RWPE2 (cell line): ENCODE results near the gene DDIT4L.
"Not testable (repeated sequence)": the region's sequence is repeated elsewhere in the genome, so short reads cannot be mapped to it uniquely, and the experiment has no call there.

Experiments used
- ATAC-seq: fragments of 200-7000 bp; cut with Tn5 transposase; 3 replicates; pipeline ENCODE4 v1.9.1; 2021; ENCODE audit warnings: low read depth
- DNase-seq: peaks from one replicate; pipeline ENCODE4 v3.0.0-alpha.2; 2020; ENCODE audit warnings: low spot score
- H3K27ac ChIP-seq: fragments of 450-650 bp; 2 replicates; pipeline ENCODE4 v1.5.1; 2017; ENCODE audit warnings: mild to moderate bottlenecking; ENCODE audit not compliant: poor library complexity, severe bottlenecking
- H3K27me3 ChIP-seq: fragments of 250-450 bp; sonication (Bioruptor Pico); 2 replicates; pipeline ENCODE4 v1.5.1; 2021; ENCODE audit warnings: mild to moderate bottlenecking, moderate library complexity; ENCODE audit not compliant: insufficient read depth, poor library complexity, severe bottlenecking
- H3K36me3 ChIP-seq: fragments of 250-450 bp; sonication (Bioruptor Pico); 2 replicates; pipeline ENCODE4 v1.5.1; 2020; ENCODE audit warnings: low read depth, mild to moderate bottlenecking, moderate library complexity
- H3K4me1 ChIP-seq: fragments of 250-450 bp; sonication (Bioruptor Pico); 2 replicates; pipeline ENCODE4 v1.5.1; 2021; ENCODE audit warnings: mild to moderate bottlenecking, moderate library complexity; ENCODE audit not compliant: insufficient read depth, poor library complexity, severe bottlenecking
- H3K4me3 ChIP-seq: fragments of 250-450 bp; sonication (Bioruptor Pico); 2 replicates; pipeline ENCODE4 v1.5.1; 2021; ENCODE audit warnings: mild to moderate bottlenecking, moderate library complexity; ENCODE audit not compliant: severe bottlenecking
- H3K9me3 ChIP-seq: fragments of 250-450 bp; sonication (Bioruptor Pico); 2 replicates; pipeline ENCODE4 v1.5.1; 2021; ENCODE audit warnings: mild to moderate bottlenecking, moderate library complexity; ENCODE audit not compliant: severe bottlenecking
- TF ChIP-seq, protein P1 (sequence below): fragments of 450-650 bp; IDR thresholded peaks from one replicate; pipeline ENCODE4 v1.5.1; 2017; ENCODE audit warnings: mild to moderate bottlenecking, moderate library complexity; ENCODE audit not compliant: poor library complexity, severe bottlenecking

Gene DDIT4L

DNA sequence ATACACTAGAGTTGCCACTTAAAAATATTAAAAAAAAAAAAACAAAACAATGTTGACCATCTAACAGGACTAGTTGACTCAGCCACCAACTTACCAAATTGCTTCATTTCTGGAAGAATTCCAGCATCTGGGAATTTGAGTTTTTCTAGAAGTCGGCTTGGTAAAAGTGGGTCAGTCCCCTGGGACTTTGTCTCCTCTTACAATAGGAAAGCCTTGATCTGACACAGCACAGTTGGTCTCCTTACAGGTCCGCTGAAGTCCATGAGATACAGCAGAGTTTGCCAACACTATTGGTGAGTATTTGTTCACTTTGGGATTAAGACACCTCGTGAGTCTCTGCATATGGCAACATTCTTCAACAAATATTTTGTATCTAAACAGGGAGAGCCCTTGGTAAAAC is 18.2 kb upstream of the DDIT4L start:
- ATAC-seq: no peak
- TF ChIP-seq, protein P1, sequence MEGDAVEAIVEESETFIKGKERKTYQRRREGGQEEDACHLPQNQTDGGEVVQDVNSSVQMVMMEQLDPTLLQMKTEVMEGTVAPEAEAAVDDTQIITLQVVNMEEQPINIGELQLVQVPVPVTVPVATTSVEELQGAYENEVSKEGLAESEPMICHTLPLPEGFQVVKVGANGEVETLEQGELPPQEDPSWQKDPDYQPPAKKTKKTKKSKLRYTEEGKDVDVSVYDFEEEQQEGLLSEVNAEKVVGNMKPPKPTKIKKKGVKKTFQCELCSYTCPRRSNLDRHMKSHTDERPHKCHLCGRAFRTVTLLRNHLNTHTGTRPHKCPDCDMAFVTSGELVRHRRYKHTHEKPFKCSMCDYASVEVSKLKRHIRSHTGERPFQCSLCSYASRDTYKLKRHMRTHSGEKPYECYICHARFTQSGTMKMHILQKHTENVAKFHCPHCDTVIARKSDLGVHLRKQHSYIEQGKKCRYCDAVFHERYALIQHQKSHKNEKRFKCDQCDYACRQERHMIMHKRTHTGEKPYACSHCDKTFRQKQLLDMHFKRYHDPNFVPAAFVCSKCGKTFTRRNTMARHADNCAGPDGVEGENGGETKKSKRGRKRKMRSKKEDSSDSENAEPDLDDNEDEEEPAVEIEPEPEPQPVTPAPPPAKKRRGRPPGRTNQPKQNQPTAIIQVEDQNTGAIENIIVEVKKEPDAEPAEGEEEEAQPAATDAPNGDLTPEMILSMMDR: no peak

DNA sequence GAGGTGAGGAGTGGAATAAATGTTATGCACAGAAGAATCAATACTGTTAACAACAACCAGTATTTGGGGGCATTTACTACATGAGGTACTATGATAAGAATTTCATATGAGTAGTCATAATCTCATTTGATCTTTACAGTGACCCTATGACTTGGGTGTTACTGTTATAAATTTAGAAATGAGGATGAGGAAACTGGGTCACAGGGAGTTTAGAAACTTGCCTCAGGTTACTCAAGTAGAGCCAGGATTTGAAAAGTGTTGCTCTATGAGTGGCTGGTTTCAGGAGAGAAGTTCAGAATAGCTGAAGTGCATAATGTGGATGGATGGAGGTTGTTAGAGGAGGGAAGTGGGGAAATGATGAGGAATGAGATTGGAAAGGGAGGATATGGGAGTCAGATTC is 16.6 kb upstream of the DDIT4L start:
- DNase-seq (no peak), ATAC-seq (no peak)
- H3K27ac ChIP-seq: no peak overlapping the region
- no peak overlapping the region for H3K4me3 ChIP-seq
- no peaks in the 10 kb centered on the region for H3K4me1 ChIP-seq
- TF ChIP-seq, protein P1: no peak
- H3K9me3 ChIP-seq: no peaks in the 10 kb centered on the region
- no peaks in the 10 kb centered on the region for H3K36me3 ChIP-seq
- no peaks in the 10 kb centered on the region for H3K27me3 ChIP-seq

More for the DNA sequence above, 18.2 kb upstream of the DDIT4L start:
- no peak for DNase-seq
- Histone ChIP-seq H3K4me3 (no peak overlapping the region), H3K27ac (no peak overlapping the region), H3K27me3 (no peaks in the 10 kb centered on the region), H3K9me3 (no peaks in the 10 kb centered on the region), H3K36me3 (no peaks in the 10 kb centered on the region), H3K4me1 (no peaks in the 10 kb centered on the region)

DNA sequence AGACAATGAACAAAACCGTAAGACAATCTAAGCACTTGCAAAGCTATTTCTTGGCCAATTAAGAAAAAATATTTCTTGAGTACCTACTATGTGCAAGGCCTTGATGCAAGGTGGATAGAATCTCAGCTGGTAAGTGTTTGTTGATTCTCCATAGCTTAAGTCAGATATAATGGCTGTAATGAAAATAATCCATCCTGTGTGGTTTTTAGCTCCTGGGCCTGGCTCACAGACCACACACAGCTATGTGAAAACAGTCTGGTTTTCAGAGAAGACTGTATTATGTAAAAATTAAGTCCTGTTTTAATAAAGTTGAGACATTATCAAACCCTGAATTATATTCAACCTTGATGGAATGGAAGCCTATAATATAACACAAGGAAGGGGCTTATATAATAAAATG is 7.8 kb upstream of the DDIT4L start:
- TF ChIP-seq, protein P1: no peak
- Histone ChIP-seq H3K27me3 (no peaks in the 10 kb centered on the region), H3K27ac (no peak overlapping the region), H3K4me3 (no peak overlapping the region), H3K4me1 (no peaks in the 10 kb centered on the region), H3K36me3 (no peaks in the 10 kb centered on the region), H3K9me3 (no peaks in the 10 kb centered on the region)
- DNase-seq: no peak
- no peak for ATAC-seq

DNA sequence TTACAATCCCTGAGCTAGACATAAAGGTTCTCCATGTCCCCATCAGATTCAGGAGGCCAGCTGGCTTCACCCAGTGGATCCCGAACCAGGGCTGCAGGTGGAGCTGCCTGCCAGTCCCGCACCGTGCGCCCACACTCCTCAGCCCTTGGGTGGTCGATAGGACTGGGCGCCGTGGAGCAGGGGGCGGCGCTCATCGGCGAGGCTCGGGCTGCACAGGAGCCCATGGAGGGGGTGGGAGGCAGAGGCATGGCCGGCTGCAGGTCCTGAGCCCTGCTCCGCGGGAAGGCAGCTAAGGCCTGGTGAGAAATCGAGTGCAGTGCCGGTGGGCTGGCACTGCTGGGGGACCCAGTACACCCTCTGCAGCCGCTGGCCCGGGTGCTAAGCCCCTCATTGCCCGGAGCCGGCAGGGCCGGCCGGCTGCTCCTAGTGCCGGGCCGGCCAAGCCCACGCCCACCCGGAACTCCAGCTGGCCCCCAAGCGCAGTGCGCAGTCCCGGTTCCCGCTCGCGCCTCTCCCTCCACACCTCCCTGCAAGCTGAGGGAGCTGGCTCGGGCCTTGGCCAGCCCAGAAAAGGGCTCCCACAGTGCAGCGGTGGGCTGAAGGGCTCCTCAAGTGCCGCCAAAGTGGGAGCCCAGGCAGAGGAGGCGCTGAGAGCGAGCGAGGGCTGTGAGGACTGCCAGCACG is 6.3 kb upstream of the DDIT4L start:
- H3K4me3 ChIP-seq, H3K9me3 ChIP-seq, DNase-seq, H3K27ac ChIP-seq, ATAC-seq, H3K36me3 ChIP-seq, H3K27me3 ChIP-seq, H3K4me1 ChIP-seq: not testable (repeated sequence)

DNA sequence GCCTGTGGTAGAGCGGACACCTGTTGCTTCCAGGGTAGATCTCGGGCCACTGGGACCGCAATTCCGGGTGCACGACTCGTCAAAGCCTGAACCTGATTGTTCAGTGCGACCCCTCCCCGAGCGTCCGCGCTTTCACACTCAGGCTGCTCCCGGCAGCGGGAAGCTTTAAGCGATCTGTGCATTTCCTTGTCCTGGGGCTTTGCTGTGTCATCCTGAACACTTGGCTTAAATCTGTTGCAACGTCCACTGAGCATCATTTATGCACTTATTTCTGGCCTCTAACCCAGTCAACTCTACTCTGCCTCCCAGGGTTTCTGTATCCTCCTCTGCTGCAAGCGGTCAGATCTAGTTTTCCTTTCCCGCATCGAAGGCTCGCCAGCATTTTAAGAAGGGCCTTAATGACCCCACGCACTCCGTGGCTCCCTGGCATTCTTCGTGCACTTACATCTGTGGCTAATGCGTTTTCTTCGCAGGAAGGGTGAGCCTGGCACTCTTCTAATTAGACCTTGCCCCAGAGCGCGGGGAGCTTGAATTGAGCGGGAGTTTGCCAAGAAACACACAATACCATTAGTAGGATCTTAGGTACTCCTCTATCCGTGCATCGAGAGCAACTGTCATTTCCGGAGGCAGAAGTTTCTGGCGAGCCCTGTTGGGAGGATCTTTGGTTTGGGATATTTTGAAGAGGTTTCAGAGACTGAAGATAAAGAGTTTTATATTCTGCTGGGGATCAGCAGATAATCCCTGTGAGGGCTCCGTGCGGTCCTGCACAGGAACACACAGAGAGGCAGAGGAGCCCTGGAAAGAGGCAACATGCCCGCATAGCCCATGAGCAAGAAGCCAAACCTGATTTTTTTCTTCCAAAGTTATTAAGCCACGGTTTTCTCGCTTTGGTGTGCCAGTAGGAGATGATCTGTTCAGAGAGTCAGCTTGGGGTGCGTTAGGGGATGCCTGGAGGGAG is 654 bp upstream of the DDIT4L start:
- Histone ChIP-seq H3K4me3 (peak overlapping the region; percentile 42), H3K36me3 (no peaks in the 10 kb centered on the region), H3K4me1 (no peaks in the 10 kb centered on the region), H3K27ac (no peak overlapping the region), H3K9me3 (no peaks in the 10 kb centered on the region), H3K27me3 (no peaks in the 10 kb centered on the region)
- ATAC-seq (peak; percentile 55), DNase-seq (no peak)
- TF ChIP-seq, protein P1: no peak
